Chondrocyte (in vitro differentiated cells): Measurements from ENCODE around the gene RAB31. TPM values are rescaled to one million over a fixed set of nuclear protein-coding genes. Genes with fewer than 3 reads are reported as not detected.
"Not testable (repeated sequence)": the region's sequence is repeated elsewhere in the genome, so short reads cannot be mapped to it uniquely, and the experiment has no call there.

Experiments
- DNase-seq: peaks from one replicate; pipeline ENCODE4 v3.0.0; 2021; ENCODE audit warnings: mixed read lengths, low spot score
- H3K27ac Mint-ChIP-seq: one replicate; pipeline ENCODE4 v1.8.0; 2021; ENCODE audit warnings: mild to moderate bottlenecking, moderate library complexity, mixed read lengths; ENCODE audit not compliant: unreplicated experiment
- H3K27me3 Mint-ChIP-seq: 2 replicates; pipeline ENCODE4 v1.8.0; 2021; ENCODE audit warnings: low read depth, mixed read lengths
- H3K36me3 Mint-ChIP-seq: 2 replicates; pipeline ENCODE4 v1.8.0; 2021; ENCODE audit warnings: low read depth, mixed read lengths
- H3K4me1 Mint-ChIP-seq: 2 replicates; pipeline ENCODE4 v1.8.0; 2021; ENCODE audit warnings: low read depth, mild to moderate bottlenecking, mixed read lengths
- H3K4me3 Mint-ChIP-seq: one replicate; pipeline ENCODE4 v1.8.0; 2021; ENCODE audit warnings: mild to moderate bottlenecking, moderate library complexity, mixed read lengths; ENCODE audit not compliant: unreplicated experiment
- H3K9me3 Mint-ChIP-seq: 2 replicates; pipeline ENCODE4 v1.8.0; 2021; ENCODE audit warnings: low read depth, mixed read lengths
- CTCF ChIP-seq: fragments of 200-600 bp; sonication (generic); IDR thresholded peaks from 2 replicates; pipeline ENCODE4 v1.5.0; 2021; ENCODE audit warnings: antibody characterized with exemption, mild to moderate bottlenecking, moderate library complexity
- total RNA-seq: library from RNA; stranded (reverse); gene quantifications from 3 replicates; pipeline ENCODE4 v1.2.1, GENCODE V29; 2021

The RAB31 gene
- total RNA-seq, 1 donor from 2014 or later, result 87.7 TPM

- Mint-ChIP-seq H3K36me3 (no peaks in the 10 kb centered on the region), H3K4me3 (no peak overlapping the region), H3K4me1 (peaks cover 12% of the 10 kb centered on the region), H3K9me3 (no peaks in the 10 kb centered on the region), H3K27me3 (no peaks in the 10 kb centered on the region), H3K27ac (no peak overlapping the region)
- TF ChIP-seq CTCF, result no peak
- DNase-seq, result no peak
Observed at GRCh38 chr18:9894454-9895068, 186.5 kb downstream of the RAB31 start.

DNA sequence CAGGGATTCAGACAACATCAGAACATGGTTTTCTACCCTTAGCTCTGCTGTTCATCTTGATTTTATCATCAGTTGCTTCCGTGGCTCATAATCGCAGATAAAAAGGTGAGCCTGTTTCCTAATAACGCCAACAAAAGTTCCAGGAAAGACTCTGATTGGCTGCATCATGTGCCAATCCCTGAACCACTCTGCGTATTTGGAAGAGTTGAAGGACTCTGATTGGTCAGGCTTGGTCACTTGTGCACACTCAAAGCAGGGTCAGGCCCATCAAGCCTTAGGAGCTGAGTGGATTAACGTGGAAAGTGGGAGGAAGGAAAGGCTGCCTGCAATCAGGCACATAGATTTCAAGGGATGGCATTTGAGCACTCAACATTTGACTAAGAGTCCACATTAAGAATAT lies 189.0 kb downstream of the RAB31 start:
- peaks cover 11% of the 10 kb centered on the region for H3K4me1 Mint-ChIP-seq
- no peaks in the 10 kb centered on the region for H3K36me3 Mint-ChIP-seq
- H3K27me3 Mint-ChIP-seq, result no peaks in the 10 kb centered on the region
- no peak overlapping the region for H3K4me3 Mint-ChIP-seq
- H3K9me3 Mint-ChIP-seq, result no peaks in the 10 kb centered on the region
- no peak for TF ChIP-seq CTCF
- no peak for DNase-seq
- H3K27ac Mint-ChIP-seq, result no peak overlapping the region

GRCh38 chr18:9897787-9898291 lies 189.7 kb downstream of the RAB31 start:
- H3K4me1 Mint-ChIP-seq, result peaks cover 11% of the 10 kb centered on the region
- not testable (repeated sequence) for H3K27ac Mint-ChIP-seq, H3K27me3 Mint-ChIP-seq, H3K4me3 Mint-ChIP-seq, DNase-seq, H3K9me3 Mint-ChIP-seq, H3K36me3 Mint-ChIP-seq

DNA sequence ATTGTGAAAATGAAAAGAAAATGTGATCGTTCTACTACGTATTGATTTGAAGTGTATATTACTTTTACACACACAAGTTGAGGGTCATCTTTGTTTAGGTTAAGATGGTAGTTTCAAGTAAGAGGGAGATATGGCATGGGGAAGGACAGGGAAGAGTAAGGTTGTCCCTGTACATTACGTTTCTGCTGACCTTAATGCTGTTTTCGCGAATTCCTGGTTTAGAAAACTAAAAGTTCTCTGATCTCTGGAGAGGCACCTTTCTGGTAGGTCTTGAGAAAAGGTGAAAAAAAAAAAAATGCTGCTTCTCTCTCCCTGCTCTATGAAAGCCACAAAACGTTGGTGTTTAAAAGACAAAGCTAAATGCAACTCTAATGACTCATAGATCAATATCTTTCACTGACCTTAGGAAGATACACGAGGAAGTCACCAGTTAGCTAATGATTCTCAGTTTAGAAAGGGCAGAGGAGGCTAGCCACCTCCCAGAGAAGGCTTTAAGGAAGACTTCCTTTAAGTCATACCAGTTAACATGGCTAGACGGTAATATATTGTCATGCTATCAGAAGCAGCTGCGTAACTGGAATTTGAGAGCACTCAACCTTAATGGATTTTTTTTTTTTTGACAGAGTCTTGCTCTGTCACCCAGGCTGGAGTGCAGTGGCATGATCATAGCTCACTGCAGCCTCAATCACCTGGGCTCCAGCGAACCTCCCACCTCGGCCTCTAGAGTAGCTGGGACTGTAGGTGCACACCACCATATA lies 190.9 kb downstream of the RAB31 start:
- peaks cover 11% of the 10 kb centered on the region for H3K4me1 Mint-ChIP-seq
- no peak for TF ChIP-seq CTCF
- no peak for DNase-seq
- no peak overlapping the region for H3K27ac Mint-ChIP-seq
- H3K9me3 Mint-ChIP-seq, result no peaks in the 10 kb centered on the region
- no peak overlapping the region for H3K4me3 Mint-ChIP-seq
- H3K27me3 Mint-ChIP-seq, result no peaks in the 10 kb centered on the region
- no peaks in the 10 kb centered on the region for H3K36me3 Mint-ChIP-seq

DNA sequence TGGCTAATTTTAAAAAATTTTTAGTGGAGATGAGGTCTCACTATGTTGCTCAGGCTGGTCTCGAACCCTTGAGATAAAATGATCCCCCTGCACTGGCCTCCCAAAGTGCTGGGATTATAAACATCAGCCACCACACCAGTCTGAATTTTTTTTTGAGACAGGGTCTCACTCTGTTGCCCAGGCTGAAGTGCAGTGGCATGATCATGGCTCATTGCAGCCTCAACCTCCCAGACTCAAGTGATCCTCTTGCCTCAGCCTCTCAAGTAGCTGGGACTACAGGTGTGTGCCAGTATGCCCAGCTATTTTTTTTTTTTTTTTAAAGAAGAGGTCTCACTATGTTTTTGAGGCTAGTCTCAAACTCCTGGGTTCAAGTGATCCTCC lies 191.4 kb downstream of the RAB31 start:
- H3K4me3 Mint-ChIP-seq, H3K36me3 Mint-ChIP-seq, DNase-seq, H3K27ac Mint-ChIP-seq, H3K9me3 Mint-ChIP-seq, H3K27me3 Mint-ChIP-seq: not testable (repeated sequence)
- H3K4me1 Mint-ChIP-seq, result peaks cover 11% of the 10 kb centered on the region

- H3K4me1 Mint-ChIP-seq, result peaks cover 11% of the 10 kb centered on the region
- no peak overlapping the region for H3K4me3 Mint-ChIP-seq
- no peaks in the 10 kb centered on the region for H3K27me3 Mint-ChIP-seq
- no peaks in the 10 kb centered on the region for H3K9me3 Mint-ChIP-seq
- no peaks in the 10 kb centered on the region for H3K36me3 Mint-ChIP-seq
- DNase-seq, result no peak
- H3K27ac Mint-ChIP-seq, result no peak overlapping the region
- no peak for TF ChIP-seq CTCF
Observed at GRCh38 chr18:9900699-9901098, 192.6 kb downstream of the RAB31 start.
